Right renal cortex interstitium (tissue), 3 donors: Measurements from ENCODE around the gene FAM167B. TPM values are rescaled to one million over a fixed set of nuclear protein-coding genes. Genes with fewer than 3 reads are reported as not detected.
A peak's percentile ranks its signal among the peaks of the same experiment; 100 is the strongest.

Experiments used
- DNase-seq, 3 donors: peaks; one replicate each; pipeline ENCODE4 v3.0.0-alpha.2; 2013; ENCODE audit warnings: low read depth in 3 of 3, low spot score in 2 of 3
- polyA plus RNA-seq, 3 donors: library from polyadenylated mRNA; unstranded; fragments of 120-200 nt; gene quantifications; one replicate each; pipeline ENCODE4 v1.2.1, GENCODE V29; 2013; ENCODE audit not compliant: insufficient read length in 3 of 3

FAM167B gene
- polyA plus RNA-seq, 3 donors, result 7.1 to 10.0 (median 8.7) TPM

DNA sequence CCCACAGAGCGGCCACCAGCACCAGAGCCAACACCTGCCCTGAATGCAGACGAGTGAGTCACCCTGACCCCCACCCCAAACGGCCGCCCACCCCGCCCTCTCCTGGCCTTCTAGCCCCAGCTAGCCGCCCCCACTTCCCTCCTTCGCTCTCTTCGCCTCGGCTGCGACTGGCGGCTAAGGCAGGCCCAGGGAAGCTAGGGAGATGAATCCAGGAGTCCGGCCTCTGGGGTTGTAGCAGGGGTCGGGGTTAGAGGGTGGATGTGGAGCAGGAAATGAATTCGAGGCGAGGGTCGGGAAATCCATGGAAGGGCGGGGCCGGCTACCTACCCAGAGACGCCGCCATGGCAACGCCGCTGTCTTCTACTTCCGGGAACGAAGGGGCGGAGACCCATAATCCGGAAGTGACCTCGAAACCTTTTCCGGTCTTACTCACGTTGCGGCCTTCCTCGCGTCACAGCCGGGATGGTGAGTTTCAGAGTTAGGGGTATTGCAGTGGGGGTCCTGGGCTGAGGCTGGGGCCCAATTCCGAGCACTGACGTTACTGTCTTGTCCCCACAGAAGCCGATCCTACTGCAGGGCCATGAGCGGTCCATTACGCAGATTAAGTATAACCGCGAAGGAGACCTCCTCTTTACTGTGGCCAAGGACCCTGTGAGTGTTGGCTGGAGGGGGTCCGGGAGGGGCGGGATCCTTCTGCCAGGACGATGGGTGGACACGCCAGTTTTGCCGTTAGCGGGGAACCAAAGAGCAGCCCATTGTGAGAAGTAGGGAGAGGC lies 24.9 kb upstream of the FAM167B start, which contains the start of the genes EIF3I and TMEM234:
Gene EIF3I (plus strand): TSS at position 428 of the 776 bp plus-strand sequence. CDS start 35 bp downstream, at position 463.
Gene TMEM234 (minus strand): TSS at position 374 of the 776 bp plus-strand sequence. CDS start 31 bp downstream, at position 343.
- peak in 1 of 3 donors; percentile 91 for DNase-seq

DNA sequence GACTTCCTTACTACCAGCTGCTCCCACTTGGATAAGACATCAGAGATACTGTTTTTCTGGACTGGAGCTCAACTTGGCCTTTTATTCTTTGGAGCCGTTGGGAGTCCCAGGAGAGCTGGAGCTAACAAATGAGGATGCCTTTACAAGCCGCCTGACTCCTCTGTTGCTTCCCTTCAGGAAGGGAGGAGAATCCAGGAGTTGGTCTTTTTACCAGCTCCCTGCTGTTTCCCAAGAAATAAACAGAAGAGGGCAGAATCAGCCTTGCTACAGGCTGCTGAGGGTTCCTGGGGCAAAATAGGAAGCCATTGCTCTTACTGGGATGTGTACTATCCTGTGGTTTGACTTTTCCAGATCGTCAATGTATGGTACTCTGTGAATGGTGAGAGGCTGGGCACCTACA lies 23.3 kb upstream of the FAM167B start:
- DNase-seq, result no peak

DNA sequence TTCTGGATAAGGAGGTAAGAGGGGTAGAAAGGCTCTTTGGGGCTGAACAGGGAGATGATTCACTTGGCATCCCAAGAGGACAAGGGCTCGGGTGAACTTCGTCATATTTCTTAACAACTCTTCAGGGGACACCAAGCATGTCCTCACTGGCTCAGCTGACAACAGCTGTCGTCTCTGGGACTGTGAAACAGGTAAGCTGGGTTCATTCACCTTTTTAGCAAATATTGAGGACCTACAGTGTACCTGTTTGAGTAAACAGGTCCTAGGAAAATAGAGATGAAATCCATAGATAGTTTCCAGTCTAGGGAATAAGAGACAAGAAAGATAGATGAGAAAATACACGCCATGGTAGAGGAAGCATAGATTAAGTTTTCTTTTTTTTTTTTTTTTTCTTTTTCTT lies 22.7 kb upstream of the FAM167B start:
- no peak for DNase-seq

DNA sequence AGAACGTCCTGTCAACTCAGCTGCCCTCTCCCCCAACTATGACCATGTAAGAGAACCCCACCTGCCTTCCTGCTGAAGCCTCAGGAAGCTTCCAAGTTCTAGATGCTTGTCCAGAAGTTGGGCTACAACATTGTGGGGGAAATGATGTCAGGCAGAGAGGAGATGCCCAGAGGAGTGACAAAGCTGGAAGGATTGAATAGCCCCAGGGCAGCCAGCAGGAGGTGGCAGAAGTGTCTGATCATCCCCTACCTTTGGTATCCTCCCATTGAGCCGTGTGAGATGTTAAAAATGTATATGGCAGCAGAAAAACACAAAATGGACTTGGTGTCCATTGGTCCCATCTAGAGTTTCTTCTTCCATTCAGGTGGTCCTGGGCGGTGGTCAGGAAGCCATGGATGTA lies 18.3 kb upstream of the FAM167B start:
- DNase-seq, result no peak

DNA sequence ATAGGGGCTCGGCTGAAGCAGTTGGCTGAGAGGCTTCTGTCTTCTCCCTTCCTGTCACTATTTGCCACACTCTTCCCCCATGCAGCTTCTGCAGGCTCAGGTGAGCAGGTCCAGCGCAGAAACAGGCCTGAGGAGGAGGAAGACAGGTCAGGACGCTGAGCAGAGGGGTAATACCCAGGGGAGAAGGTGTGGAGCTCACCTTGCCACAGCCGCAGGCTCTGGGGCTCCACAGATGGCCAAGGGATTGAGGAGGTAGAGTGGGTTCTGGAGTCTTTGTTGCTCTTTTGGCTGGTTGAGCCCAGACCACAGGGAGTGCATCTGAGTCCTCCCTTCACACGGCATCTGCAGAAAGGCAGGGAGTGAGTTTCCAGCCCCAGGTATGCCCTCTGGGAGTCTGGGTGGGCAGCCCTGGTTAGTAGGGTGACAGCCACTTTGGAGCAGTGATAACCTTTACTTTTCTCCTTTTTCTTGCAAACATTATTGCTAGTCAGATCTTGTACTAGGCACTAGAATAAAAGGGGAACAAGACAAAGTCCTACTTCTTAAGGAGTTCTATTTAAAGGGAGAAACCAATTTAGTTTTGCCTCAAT lies 15.1 kb upstream of the FAM167B start:
- no peak for DNase-seq

DNA sequence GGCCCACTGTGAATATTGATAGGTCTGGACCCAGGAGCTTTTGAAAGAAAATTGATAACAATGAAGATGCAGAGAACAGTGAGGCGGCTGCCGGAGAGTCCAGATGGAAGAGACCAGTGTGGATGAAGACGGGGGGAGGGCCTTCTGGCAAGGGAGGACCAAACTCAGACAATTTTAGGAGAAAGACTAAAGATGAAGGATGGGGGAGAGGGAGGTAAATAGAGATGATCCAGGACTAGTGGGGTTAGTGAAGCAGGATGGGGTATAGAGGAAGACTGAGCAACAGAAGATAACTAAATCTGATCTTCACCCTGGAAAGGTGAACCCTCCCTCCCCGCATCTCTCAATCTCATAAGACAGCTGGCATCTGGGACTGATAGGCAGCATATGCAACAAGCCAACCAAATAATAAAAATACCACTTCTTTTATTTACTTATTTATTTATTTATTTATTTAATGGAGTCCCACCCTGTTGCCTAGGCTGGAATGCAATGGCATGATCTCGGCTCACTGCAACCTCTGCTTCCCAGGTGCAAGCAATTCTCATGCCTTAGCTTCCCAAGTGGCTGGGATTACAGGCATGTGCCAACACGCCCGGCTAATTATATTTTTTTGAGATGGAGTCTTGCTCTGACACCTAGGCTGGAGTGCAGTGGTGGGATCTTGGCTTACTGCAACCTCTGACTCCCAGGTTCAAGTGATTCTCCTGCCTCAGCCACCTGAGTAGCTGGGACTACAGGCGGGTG lies 14.3 kb upstream of the FAM167B start:
- DNase-seq, result no peak

DNA sequence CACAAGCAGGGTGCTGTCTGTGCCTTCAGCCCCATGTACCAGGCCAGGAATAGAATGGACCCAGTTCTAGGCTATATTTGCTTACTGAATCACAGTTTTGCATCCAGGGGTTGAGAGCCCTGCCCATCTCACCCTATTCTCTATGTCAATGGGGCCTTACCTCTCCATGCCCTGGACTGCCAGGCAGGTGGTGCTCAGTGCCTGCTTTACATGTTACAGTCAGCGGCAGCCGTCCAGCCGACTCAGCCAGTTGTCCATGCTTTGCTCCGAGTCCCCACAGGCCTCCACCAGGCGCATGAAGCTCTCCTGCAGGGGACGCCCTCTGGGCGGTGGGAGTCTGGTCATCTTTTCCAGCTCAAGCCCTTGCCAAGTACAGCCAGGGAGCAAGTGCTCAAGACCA lies 12.2 kb upstream of the FAM167B start:
- DNase-seq, result no peak

DNA sequence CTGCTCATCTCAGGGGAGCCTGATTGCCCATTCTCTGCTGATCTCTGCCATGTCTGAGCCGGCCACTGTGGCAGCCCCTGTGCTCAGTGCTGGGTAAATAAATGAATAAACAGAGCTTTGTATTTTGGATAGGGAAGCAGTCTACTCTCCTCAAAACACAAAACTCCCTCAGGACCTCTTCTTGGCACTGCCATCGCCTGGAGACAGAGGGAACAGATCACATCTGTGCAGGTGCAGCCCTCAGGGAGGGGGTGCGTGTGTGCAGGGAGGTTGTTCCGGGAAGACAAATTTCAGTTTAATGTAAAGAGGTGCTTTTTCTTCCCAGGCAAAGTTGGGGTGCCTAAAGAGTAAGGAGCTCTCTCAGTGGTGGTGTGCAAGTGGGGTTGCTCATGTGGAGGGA lies 7.7 kb upstream of the FAM167B start:
- no peak for DNase-seq

DNA sequence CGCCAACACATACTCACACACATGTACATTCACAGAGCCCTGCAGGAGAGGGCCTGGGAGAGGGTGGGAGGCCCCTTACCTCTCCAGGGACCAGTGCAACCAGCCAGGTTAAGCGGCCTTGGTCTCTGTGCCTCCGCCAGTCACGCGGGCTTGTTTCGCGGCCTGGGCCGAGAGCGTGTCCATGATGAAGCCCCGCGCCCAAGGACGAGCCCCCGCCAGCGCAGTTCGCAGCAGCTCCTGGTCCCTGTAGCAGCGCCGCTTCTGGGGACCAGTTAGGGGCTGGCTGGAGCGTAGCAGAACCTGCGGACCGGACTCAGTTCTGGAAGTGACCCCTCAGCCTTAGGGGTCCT lies 7.3 kb upstream of the FAM167B start:
- DNase-seq, result no peak

DNA sequence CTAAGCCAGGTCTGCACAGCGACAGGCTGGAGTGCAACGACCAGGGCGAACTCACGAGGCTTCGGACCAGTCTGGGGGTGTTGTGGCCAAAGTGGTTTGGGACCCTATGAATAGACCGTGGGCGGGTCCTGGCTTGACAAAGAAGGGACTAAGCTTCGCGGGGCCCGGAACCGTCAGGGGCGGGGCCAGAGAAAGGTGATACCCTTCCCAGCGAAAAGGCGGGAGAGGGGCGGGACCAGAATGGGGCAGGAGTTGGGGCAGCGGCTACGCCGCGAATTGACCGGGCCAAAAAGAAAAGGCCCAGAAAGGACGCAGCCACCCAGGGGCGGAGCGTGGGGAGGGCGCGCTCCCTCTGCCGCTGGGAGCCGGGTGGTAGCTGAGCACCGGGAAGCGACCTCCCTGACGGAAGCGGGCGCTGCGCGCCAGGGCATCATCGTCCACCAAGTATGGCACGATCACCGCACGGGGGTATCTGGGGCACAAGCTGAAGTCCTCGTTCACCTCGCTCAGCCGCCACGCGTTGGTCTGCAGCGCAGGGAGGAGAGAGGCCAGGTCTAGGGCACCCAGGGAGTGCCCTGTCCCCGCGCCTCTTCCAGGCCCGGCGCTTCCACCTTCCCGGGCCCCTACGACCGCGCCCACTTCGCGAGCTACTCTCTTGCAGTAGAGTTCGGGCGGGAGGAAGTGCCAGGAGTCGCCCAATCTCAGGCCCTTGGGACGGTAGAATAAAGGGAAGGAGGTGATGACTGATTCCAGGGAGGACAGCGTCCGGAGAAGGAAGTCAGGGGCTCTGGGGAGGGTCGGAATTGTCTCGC lies 6.7 kb upstream of the FAM167B start:
- DNase-seq, result no peak

DNA sequence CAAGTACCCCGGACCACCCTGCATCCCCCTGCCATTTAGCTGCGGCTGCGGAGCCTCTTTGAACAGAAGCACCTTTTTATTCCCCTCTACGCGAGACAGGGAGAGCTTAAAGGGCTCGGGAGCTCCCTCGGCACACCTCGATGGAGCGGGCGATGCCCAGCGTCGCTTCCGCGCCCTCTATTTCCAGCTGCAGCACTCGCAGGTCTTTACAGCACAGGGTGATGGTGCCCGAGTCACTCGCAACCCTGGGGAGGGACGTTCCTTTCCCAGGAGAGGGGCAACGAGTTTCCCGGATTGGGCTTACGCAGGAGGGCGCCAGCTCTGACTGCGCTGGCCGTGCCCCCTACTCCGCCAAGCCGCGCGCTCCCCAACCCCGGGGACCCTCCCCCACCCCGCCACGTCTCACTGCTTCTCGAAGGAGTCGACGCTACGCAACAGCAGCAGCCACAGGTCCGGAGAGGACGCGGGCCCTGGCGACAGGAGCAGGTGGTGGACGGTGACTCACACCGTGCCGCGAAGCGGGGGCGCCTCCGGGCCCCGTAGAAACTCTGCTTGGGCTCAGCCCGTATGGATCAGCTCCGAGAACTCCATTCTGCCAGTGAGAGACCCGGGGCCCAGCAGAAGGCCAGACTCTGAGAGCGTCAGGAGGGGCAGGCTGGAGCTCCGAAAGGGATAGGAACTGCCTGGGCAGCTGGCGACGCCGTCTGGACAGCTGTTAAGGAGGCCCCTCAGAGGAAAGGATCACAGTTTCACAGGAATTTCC lies 5.8 kb upstream of the FAM167B start:
- DNase-seq, result no peak

DNA sequence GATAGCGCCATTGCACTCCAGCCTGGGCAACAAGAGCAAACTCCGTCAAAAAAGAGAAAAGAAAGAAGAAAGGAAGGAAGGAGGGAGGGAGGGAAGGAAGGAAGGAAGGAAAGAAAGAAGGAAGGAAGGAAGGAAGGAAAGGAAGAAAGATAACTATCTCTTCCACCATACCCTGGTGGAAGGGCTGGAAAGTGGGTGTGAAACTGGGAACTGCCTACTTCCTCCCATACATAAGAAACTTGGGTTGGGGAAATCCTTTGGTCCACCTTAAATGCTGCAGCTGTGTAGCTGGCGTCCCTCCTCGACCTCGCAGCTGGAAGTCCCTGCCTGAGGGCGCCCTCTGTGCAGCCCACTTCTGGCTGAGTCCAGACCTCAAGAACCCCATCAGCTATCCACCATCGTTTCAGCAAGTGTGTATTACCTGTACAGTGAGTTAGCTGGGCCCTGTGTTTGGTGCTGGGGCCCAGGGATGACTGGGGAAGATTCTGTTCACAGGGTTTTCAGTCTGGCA lies 4.6 kb upstream of the FAM167B start:
- no peak for DNase-seq

DNA sequence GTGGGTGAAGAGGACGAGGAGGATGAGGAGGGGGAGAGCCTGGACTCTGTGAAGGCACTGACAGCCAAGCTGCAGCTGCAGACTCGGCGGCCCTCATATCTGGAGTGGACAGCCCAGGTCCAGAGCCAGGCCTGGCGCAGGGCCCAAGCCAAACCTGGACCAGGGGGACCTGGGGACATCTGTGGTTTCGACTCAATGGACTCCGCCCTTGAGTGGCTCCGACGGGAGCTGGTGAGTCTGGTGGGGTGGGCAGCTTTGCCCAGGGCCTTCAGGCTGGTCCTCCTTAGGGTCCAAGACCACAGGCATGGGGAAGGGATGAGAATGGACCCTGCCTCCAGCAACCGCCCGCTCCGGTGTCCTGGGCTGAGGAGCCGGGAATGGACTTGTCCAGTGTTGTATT lies 430 bp downstream of the FAM167B start:
- DNase-seq, result no peak

DNA sequence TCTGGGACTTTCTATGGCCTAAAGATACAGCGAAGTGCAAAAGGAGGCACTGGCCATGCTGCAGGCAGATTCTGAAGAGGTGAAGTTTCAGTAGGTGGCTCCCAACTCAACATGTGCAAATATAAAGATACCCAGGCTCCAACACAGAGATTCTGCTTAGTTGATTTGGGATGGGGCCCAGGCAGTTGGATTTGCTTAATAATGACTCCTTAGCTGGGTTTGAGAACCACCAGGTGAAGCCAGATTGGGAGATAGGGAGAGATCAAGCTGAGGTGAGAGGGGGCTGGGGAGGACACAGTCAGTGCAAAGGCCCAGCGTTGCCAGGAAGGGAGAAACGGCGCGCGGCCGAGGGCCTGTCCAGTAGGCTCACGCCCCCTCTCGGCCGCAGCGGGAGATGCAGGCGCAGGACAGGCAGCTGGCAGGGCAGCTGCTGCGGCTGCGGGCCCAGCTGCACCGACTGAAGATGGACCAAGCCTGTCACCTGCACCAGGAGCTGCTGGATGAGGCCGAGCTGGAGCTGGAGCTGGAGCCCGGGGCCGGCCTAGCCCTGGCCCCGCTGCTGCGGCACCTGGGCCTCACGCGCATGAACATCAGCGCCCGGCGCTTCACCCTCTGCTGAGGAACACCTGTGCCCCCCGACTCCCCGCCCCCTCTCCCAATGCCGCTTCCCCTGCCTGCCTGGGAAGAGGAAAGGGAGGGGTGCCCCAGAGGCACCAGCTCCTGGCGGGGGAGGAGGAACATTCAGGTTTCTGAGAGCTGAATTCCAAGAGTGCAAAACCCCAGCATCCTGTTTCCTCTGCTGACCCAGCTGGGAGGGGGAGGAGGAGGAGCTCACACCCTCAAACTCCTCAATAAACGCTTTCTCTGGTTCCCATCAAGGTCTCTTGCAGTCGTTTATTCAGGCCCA lies 1.2 kb downstream of the FAM167B start:
- DNase-seq, result no peak

DNA sequence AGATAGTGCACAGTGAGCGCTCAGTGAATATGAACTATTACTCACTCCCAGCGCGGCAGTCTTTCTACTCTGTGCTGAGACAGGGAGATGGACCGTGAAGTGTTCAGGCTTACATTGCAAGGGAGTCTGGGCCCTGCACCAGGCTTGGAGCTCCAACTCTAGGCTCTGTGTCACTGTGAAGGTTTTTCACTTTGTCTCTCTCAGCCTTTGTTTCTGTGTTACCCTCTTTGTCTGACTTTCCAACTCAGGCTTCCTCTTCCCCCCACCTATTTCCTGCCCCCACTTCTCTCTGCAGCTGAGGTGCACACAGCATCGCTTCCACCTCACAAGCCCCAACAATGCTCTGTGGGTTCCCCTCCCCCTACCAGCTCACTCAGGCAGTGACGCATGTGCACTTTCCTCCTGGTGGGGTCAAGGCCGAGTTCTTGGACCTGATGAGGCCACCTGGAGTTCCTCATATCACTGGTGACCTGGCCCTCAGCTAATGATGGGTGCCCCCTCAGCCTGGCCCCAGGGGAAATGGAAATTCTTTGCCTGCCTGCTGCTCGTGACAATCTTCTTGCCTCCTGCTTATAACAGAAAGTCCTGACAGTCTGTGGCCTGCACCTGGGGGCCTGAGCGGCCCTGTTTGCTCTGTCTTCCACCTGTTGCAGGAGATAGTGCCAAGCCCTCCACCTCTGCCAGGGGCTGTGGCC lies 3.0 kb downstream of the FAM167B start:
- DNase-seq, result no peak

DNA sequence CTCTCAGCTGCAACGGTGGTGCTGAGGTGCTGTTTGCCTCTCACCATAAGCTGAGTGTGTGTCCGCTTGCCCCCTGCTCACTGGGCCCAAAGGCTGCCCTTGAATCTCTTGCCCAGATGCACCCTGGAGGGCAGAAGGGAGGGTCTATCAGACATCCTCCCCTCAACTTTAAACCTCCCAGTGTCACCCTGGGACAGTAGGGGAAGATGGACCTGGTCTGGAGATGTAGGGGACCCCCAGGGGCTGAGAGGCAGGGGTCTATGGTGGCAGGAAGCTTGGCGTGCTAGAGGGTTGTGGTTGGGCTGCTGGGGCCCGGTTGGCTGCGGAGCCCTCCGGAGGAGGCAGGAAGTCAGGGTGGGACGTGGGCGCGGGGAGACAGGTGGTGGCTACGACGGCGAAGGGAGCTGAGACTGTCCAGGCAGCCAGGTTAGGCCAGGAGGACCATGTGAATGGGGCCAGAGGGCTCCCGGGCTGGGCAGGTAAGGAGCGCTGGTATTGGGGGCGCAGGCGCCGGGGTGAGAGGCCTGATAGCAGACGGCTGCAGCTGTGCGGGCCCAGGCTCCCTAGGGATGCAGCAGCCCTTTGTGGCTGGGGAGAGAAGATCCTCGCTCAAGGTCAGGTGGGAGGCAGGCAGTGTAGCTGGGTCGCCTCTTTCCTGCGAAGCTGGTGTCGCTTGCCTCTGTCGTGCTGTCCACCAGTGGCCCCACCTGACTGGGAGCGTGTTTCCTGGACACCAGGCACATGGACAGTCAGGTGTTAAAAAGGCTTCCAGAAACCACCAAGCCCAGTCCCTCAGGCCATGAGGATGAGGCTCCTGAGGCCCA lies 4.1 kb downstream of the FAM167B start, which contains the start of gene LCK:
Gene LCK (plus strand): TSS at position 373 of the 824 bp plus-strand sequence. CDS start 23,065 bp downstream, outside the sequence.
- DNase-seq, result no peak
